B cell (primary cell): ENCODE results near the gene TMEM176A. TPM values are rescaled to one million over a fixed set of nuclear protein-coding genes. Genes with fewer than 3 reads are reported as not detected.

ENCODE experiments used
- polyA plus RNA-seq: library from polyadenylated mRNA; depleted of rRNA; stranded (reverse); fragments of >200 nt; gene quantifications from 2 replicates; pipeline ENCODE4 v1.2.3, GENCODE V29; 2012
- total RNA-seq, 2 donors: library from RNA; stranded (reverse); fragments of 120-200 nt in 1 of 2; gene quantifications; 1 replicate in 1 of 2; 2 replicates in 1 of 2; pipeline versions ENCODE4 v1.2.3 to v1.2.4, GENCODE V29; 2013 to 2022

Gene TMEM176A
- total and polyA plus RNA-seq, 2 donors (not counting 1 experiment from before 2014, with no cell fraction given), result 1.1 TPM; not detected in 1

Other genes with a start within 250 kb of the TMEM176A start
- gene GIMAP4, start 233.4 kb upstream of the TMEM176A start, total RNA-seq, result 0.27 and 0.85 TPM in 2 replicates
- 0.30 and 0.66 TPM in 2 replicates for gene GIMAP4, start 233.4 kb upstream of the TMEM176A start, polyA plus RNA-seq
- gene GIMAP6, start 168.4 kb upstream of the TMEM176A start, total RNA-seq, result 0.22 and 0.39 TPM in 2 replicates
- gene GIMAP6, start 168.4 kb upstream of the TMEM176A start, polyA plus RNA-seq, result 0.45 and 0.98 TPM in 2 replicates
- 18.1 and 18.3 TPM in 2 replicates for gene GIMAP2, start 115.1 kb upstream of the TMEM176A start, total RNA-seq
- gene GIMAP2, start 115.1 kb upstream of the TMEM176A start, polyA plus RNA-seq, result 13.2 and 19.9 TPM in 2 replicates
- 0.30 and 0.44 TPM in 2 replicates for gene GIMAP1, start 84.2 kb upstream of the TMEM176A start, total RNA-seq
- 0.63 and 0.68 TPM in 2 replicates for gene GIMAP1, start 84.2 kb upstream of the TMEM176A start, polyA plus RNA-seq
- 0.10 and 0.27 TPM in 2 replicates for gene GIMAP5, start 63.4 kb upstream of the TMEM176A start, total RNA-seq
- gene GIMAP5, start 63.4 kb upstream of the TMEM176A start, polyA plus RNA-seq, result 0.40 and 0.66 TPM in 2 replicates
- gene TMEM176B, start 405 bp upstream of the TMEM176A start, total RNA-seq, result 0.25 and 0.73 TPM in 2 replicates
- 0.76 and 1.4 TPM in 2 replicates for gene TMEM176B, start 405 bp upstream of the TMEM176A start, polyA plus RNA-seq
- not detected in 2 replicates for gene AOC1, start 51.7 kb downstream of the TMEM176A start, total RNA-seq
- gene AOC1, start 51.7 kb downstream of the TMEM176A start, polyA plus RNA-seq, result 0.07 TPM in 1 of 2 replicates, not detected in the other
- 0.86 and 0.87 TPM in 2 replicates for gene KCNH2, start 177.6 kb downstream of the TMEM176A start, total RNA-seq
- 2.0 and 2.7 TPM in 2 replicates for gene KCNH2, start 177.6 kb downstream of the TMEM176A start, polyA plus RNA-seq
- gene NOS3, start 190.2 kb downstream of the TMEM176A start, total RNA-seq, result 0.39 TPM in 1 of 2 replicates, not detected in the other
- 0.54 and 0.75 TPM in 2 replicates for gene NOS3, start 190.2 kb downstream of the TMEM176A start, polyA plus RNA-seq
- 4.2 and 5.1 TPM in 2 replicates for gene ATG9B, start 223.7 kb downstream of the TMEM176A start, total RNA-seq
- gene ATG9B, start 223.7 kb downstream of the TMEM176A start, polyA plus RNA-seq, result 7.2 and 10.2 TPM in 2 replicates
- 64.7 and 69.7 TPM in 2 replicates for gene ABCB8, start 227.7 kb downstream of the TMEM176A start, total RNA-seq
- gene ABCB8, start 227.7 kb downstream of the TMEM176A start, polyA plus RNA-seq, result 29.5 and 41.4 TPM in 2 replicates
- gene ASIC3, start 247.8 kb downstream of the TMEM176A start, total RNA-seq, result 2.9 and 4.8 TPM in 2 replicates
- 5.0 and 6.3 TPM in 2 replicates for gene ASIC3, start 247.8 kb downstream of the TMEM176A start, polyA plus RNA-seq